HepG2 (cell line): ENCODE results near the gene BAHD1. TPM values are rescaled to one million over a fixed set of nuclear protein-coding genes. Genes with fewer than 3 reads are reported as not detected.

Experiments
- ARID5B ChIP-seq: IDR thresholded peaks from 2 replicates; pipeline ENCODE4 v1.4.0; 2020; ENCODE audit warnings: mild to moderate bottlenecking, missing genetic modification reagents
- EHMT2 ChIP-seq: fragments of 200-600 bp; sonication (generic); IDR thresholded peaks from 2 replicates; pipeline ENCODE4 v1.7.0; 2017; ENCODE audit warnings: antibody characterized with exemption, low read depth, low read length, borderline replicate concordance
- ELF4 ChIP-seq: sonication (generic); formaldehyde crosslinking; IDR thresholded peaks from 2 replicates; pipeline ENCODE4 v1.5.0; 2020; ENCODE audit warnings: missing genetic modification reagents, mild to moderate bottlenecking, moderate library complexity, borderline replicate concordance
- FOXO1 ChIP-seq: sonication (generic); formaldehyde crosslinking; IDR thresholded peaks from 2 replicates; pipeline ENCODE4 v1.4.0; 2020; ENCODE audit warnings: missing genetic modification reagents
- GPN1 ChIP-seq: sonication (generic); formaldehyde crosslinking; IDR thresholded peaks from 2 replicates; pipeline ENCODE4 v1.5.1; 2020; ENCODE audit warnings: missing genetic modification reagents, borderline replicate concordance
- MXD3 ChIP-seq: IDR thresholded peaks from 2 replicates; pipeline ENCODE4 v1.6.1; 2016; ENCODE audit warnings: mild to moderate bottlenecking, missing biosample characterization, missing genetic modification reagents
- MXI1 ChIP-seq: IDR thresholded peaks from 3 replicates; pipeline ENCODE4 v1.6.1; 2012; ENCODE audit warnings: low read depth, low read length, inconsistent platforms, borderline replicate concordance
- SKIL ChIP-seq: sonication (generic); formaldehyde crosslinking; IDR thresholded peaks from 2 replicates; pipeline ENCODE4 v1.8.0; 2022; ENCODE audit warnings: missing genetic modification reagents, mild to moderate bottlenecking, moderate library complexity, borderline replicate concordance
- TGIF2 ChIP-seq: IDR thresholded peaks from 2 replicates; pipeline ENCODE4 v1.6.1; 2016; ENCODE audit warnings: control low read depth, missing compliant biosample characterization
- ZNF296 ChIP-seq: sonication (generic); formaldehyde crosslinking; conservative IDR thresholded peaks from 2 replicates; pipeline ENCODE4 v1.5.0; 2020; ENCODE audit warnings: mild to moderate bottlenecking, missing genetic modification reagents
- ZNF556 ChIP-seq: sonication (generic); formaldehyde crosslinking; IDR thresholded peaks from 2 replicates; pipeline ENCODE4 v1.4.0; 2020; ENCODE audit warnings: mild to moderate bottlenecking, missing genetic modification reagents, borderline replicate concordance
- ZNF562 ChIP-seq: sonication (generic); formaldehyde crosslinking; IDR thresholded peaks from 2 replicates; pipeline ENCODE4 v1.8.0; 2022; ENCODE audit warnings: missing genetic modification reagents, borderline replicate concordance
- ZNF574 ChIP-seq: sonication (generic); formaldehyde crosslinking; IDR thresholded peaks from 2 replicates; pipeline ENCODE4 v1.4.0; 2020; ENCODE audit warnings: missing genetic modification reagents
- ZNF768 ChIP-seq: sonication (generic); formaldehyde crosslinking; IDR thresholded peaks from 2 replicates; pipeline ENCODE4 v1.4.0; 2020; ENCODE audit warnings: missing genetic modification reagents
- ZNF777 ChIP-seq: sonication (generic); formaldehyde crosslinking; IDR thresholded peaks from 2 replicates; pipeline ENCODE4 v1.4.0; 2020; ENCODE audit warnings: missing genetic modification reagents
- polyA plus RNA-seq, 8 experiments: library from polyadenylated mRNA; depleted of rRNA in 3 of 8; stranded (reverse) in 7 of 8; unstranded in 1 of 8; fragments of >200 nt; fragmentation: Illumina TruSeq in 4 of 8; extraction: Trizol in 4 of 8; gene quantifications; 2 replicates each; pipeline versions ENCODE4 v1.2.1 to v1.2.3, GENCODE V29; 2011 to 2016; ENCODE audit warnings: low read depth in 4 of 8, missing spikeins in 1 of 8, mixed read lengths in 1 of 8; ENCODE audit not compliant: insufficient read depth in 1 of 8
- total RNA-seq, 5 experiments: library from RNA; depleted of rRNA; stranded (reverse); fragments of >200 nt; fragmentation: Illumina TruSeq; extraction: Trizol; gene quantifications; 2 replicates each; pipeline ENCODE4 v1.2.3, GENCODE V29; 2016; ENCODE audit warnings: low read depth in 1 of 5

Gene BAHD1
- total and polyA plus RNA-seq, 2 of the 13 experiments (the other 11 are each of a cell fraction or from before 2014, with no cell fraction given), result 3.3 to 8.7 TPM

- no peak for TF ChIP-seq ZNF562
- TF ChIP-seq TGIF2 (CRISPR knock-in tag), result peak; percentile 25; the same call in 1 of the 2 replicates
- peak; percentile 93 for TF ChIP-seq ZNF777
- no peak for TF ChIP-seq EHMT2
- TF ChIP-seq MXD3, result 0 out of 2 replicates have a peak, but pooled peaks have one; percentile 44
- no peak for TF ChIP-seq GPN1 (CRISPR knock-in tag)
- peak; percentile 95 for TF ChIP-seq ZNF574 (CRISPR knock-in tag)
- TF ChIP-seq SKIL, result no peak
- TF ChIP-seq ZNF556, result no peak
- 0 out of 2 replicates have a peak, but pooled peaks have one; percentile 11 for TF ChIP-seq ARID5B (CRISPR knock-in tag)
- peak; percentile 48; the same call in 1 of the 2 replicates for TF ChIP-seq FOXO1 (CRISPR knock-in tag)
- TF ChIP-seq ZNF296, result no peak
- peak; percentile 60; the same call in 1 of the 2 replicates for TF ChIP-seq ZNF768
- no peak for TF ChIP-seq MXI1
- TF ChIP-seq ELF4 (CRISPR knock-in tag), result no peak
Measured at GRCh38 chr15:40441565-40442531, 1.1 kb downstream of the BAHD1 start (continued).
